ENCODE measurements around the gene BATF3. TPM values are rescaled to one million over a fixed set of nuclear protein-coding genes. Genes with fewer than 3 reads are reported as not detected.

Gene BATF3
- polyA plus RNA-seq, 2 of the 4 experiments (the other 2 are of a cell fraction): 6.4 to 8.9 TPM

DNA sequence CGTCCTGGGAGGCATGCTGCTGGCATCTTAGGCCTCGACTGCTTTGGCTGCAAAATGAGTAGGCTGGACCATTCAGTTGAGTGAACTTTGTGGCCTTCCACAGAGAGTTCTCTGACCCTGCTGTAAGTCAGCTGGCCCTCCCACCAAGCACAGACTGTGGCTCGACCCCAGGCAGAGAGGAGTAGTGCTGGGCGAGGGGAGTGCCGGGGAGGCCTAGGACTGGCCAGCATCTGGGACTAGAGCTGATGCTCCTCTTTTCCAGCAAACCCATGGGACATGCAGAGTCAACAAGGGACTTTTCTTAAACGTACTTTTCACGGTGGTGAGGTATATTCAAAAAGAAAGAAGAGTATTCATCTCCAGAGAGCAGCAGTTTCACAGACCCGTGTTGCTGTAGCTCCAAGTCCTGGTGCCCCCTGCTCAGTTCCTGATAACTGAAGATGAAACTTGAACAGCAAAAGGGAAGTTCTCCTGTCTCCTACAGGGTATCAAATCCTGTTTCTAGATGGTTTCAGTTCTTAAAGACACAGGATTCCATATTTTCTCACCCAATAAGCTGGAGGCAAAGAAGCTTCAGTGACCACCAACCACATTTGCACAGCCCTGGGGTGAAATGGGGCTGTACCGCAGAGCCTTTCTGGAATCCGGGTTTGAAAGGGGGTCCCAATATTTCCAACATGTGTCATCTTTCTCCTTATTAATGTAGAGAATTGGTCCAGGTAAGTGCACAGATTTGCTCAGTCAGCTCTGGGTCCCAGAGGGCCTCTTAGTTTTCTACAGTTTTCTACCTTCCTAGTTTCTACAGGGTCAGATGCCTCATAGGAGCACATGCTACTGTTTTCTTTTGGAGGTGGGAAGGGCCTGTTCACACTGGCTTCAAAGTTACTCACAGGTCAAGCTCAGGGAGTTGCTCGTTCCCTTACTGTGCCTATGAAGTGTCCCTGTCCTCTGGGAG is 20.9 kb downstream of the BATF3 start:
- H3K4me3 ChIP-seq: no peak overlapping the region
- H3K9me3 ChIP-seq: no peaks in the 10 kb centered on the region
- no peak for TF ChIP-seq BHLHE40 (IDR thresholded peaks at IDR 0.05; ENCODE audit: low read depth, low read length)
- TF ChIP-seq E2F6 (IDR thresholded peaks at IDR 0.05; ENCODE audit: borderline replicate concordance, low read depth): no peak
- TF ChIP-seq GATA3 (IDR thresholded peaks at IDR 0.05; ENCODE audit: borderline replicate concordance): no peak
- TF ChIP-seq ZNF302 (CRISPR knock-in tag; IDR thresholded peaks at IDR 0.05): no peak
- TF ChIP-seq ZFP36 (IDR thresholded peaks at IDR 0.05; ENCODE audit: borderline replicate concordance, partially characterized antibody): no peak
- TF ChIP-seq, protein P1, sequence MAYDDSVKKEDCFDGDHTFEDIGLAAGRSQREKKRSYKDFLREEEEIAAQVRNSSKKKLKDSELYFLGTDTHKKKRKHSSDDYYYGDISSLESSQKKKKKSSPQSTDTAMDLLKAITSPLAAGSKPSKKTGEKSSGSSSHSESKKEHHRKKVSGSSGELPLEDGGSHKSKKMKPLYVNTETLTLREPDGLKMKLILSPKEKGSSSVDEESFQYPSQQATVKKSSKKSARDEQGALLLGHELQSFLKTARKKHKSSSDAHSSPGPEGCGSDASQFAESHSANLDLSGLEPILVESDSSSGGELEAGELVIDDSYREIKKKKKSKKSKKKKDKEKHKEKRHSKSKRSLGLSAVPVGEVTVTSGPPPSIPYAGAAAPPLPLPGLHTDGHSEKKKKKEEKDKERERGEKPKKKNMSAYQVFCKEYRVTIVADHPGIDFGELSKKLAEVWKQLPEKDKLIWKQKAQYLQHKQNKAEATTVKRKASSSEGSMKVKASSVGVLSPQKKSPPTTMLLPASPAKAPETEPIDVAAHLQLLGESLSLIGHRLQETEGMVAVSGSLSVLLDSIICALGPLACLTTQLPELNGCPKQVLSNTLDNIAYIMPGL (CRISPR knock-in tag; IDR thresholded peaks at IDR 0.05; ENCODE audit: borderline replicate concordance): no peak
- TF ChIP-seq HOXB13 (CRISPR knock-in tag; IDR thresholded peaks at IDR 0.05; ENCODE audit: low read depth): no peak
- CTCF ChIA-PET: interaction anchor here (0.6 to 7.5 kb wide), 8 partner anchors 10 to 1107 kb away, joined by 3 to 71 read pairs (median 3); no protein-coding TSS in a partner anchor
- POLR2A ChIA-PET: interaction anchor here (1.6 kb wide), 1 partner anchor 70 kb away, joined by 7 read pairs; the partner anchor contains the start of gene ATF3
- no peak overlapping the region for H3K27ac ChIP-seq
- FAIRE-seq: no peak
- ATAC-seq: peak in 1 of 2 experiments; percentile 27; a peak in 3 of 6 replicates
- no peak overlapping the region for H3K4me2 ChIP-seq
- no peak for DNase-seq (ENCODE audit: low read depth in 1 of 2, low spot score in 1 of 2)
- WGBS (ENCODE audit: missing lambda C conversion rate): 67% methylated on average over 11 of the region's 11 CpGs
- 0 out of 3 replicates have a peak, but pooled peaks cover 6% of the 10 kb centered on the region for H3K4me1 ChIP-seq

DNA sequence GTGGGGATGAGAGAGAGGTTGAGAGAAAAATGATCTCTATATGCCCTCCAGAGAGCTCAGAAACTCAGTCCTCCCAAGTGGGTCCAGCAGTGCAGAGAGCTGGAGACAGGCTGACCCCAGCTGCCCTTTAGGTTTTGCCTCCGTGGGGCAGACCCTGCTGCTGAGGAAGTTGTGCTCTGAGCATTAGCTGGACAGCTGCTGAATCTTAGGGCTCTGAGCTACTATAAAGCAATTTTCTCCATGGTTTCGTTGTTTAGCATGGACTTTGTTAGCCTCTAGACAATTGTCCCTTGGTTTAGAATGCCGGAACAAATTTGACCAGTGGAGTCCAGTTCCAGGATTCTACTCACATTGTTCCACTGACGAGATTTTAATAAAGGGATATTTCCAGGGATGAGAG is 22.1 kb downstream of the BATF3 start:
- no peak for FAIRE-seq
- no peak for DNase-seq (ENCODE audit: low read depth in 1 of 2, low spot score in 1 of 2)
- Histone ChIP-seq H3K9me3 (no peaks in the 10 kb centered on the region), H3K4me2 (no peak overlapping the region), H3K4me3 (no peak overlapping the region), H3K27ac (no peak overlapping the region), H3K4me1 (0 out of 3 replicates have a peak, but pooled peaks cover 6% of the 10 kb centered on the region)
- whole genome bisulfite sequencing (ENCODE audit: missing lambda C conversion rate): 75% methylated on average over 4 of the region's 4 CpGs
- ChIA-PET CTCF (interaction anchor here (0.9 to 7.5 kb wide), 6 partner anchors 11 to 201 kb away, joined by 3 to 71 read pairs (median 4); no protein-coding TSS in a partner anchor), POLR2A (interaction anchor here (1.6 kb wide), 1 partner anchor 69 kb away, joined by 7 read pairs; the partner anchor contains the start of gene ATF3)
- TF ChIP-seq JUNB (IDR thresholded peaks at IDR 0.05): no peak
- TF ChIP-seq E2F6 (IDR thresholded peaks at IDR 0.05; ENCODE audit: borderline replicate concordance, low read depth): no peak
- TF ChIP-seq MAZ (IDR thresholded peaks at IDR 0.05; ENCODE audit: borderline replicate concordance, low read depth, low read length): no peak
- ATAC-seq: no peak

- FAIRE-seq (no peak), ATAC-seq (no peak), DNase-seq (ENCODE audit: low read depth in 1 of 2, low spot score in 1 of 2) (no peak)
- no peak overlapping the region for H3K4me2 ChIP-seq
- no peak overlapping the region for H3K27ac ChIP-seq
- H3K4me3 ChIP-seq: no peak overlapping the region
- WGBS (ENCODE audit: missing lambda C conversion rate): 77% methylated on average over 4 of the region's 4 CpGs
- peaks cover 6% of the 10 kb centered on the region; the same call in 1 of the 3 replicates for H3K4me1 ChIP-seq
- CTCF ChIA-PET: interaction anchor here (0.9 to 7.5 kb wide), 7 partner anchors 10 to 200 kb away, joined by 3 to 71 read pairs (median 4); no protein-coding TSS in a partner anchor
- POLR2A ChIA-PET: interaction anchor here (1.6 kb wide), 1 partner anchor 69 kb away, joined by 7 read pairs; the partner anchor contains the start of gene ATF3
- H3K9me3 ChIP-seq: no peaks in the 10 kb centered on the region
- TF ChIP-seq RARB (CRISPR knock-in tag; IDR thresholded peaks at IDR 0.05) (no peak), RCOR1 (IDR thresholded peaks at IDR 0.05; ENCODE audit: low read depth, low read length) (no peak), CEBPB (IDR thresholded peaks at IDR 0.05) (no peak), MAZ (IDR thresholded peaks at IDR 0.05; ENCODE audit: borderline replicate concordance, low read depth, low read length) (no peak), CHD4 (IDR thresholded peaks at IDR 0.05; ENCODE audit: borderline replicate concordance) (no peak), KDM5A (IDR thresholded peaks at IDR 0.05) (no peak), FOSB (CRISPR knock-in tag; IDR thresholded peaks at IDR 0.05) (no peak), HOXB13 (CRISPR knock-in tag; IDR thresholded peaks at IDR 0.05; ENCODE audit: low read depth) (no peak), RNF2 (IDR thresholded peaks at IDR 0.05; ENCODE audit: borderline replicate concordance, low read depth) (no peak), E2F6 (IDR thresholded peaks at IDR 0.05; ENCODE audit: borderline replicate concordance, low read depth) (no peak), EP300 (IDR thresholded peaks at IDR 0.05) (no peak), TFCP2L1 (CRISPR knock-in tag; IDR thresholded peaks at IDR 0.05) (no peak), REST (IDR thresholded peaks at IDR 0.05) (no peak)
- TF ChIP-seq, protein P1 (CRISPR knock-in tag; IDR thresholded peaks at IDR 0.05; ENCODE audit: borderline replicate concordance): no peak
These were observed 22.5 kb downstream of the BATF3 start for GRCh38 chr1:212677136-212677535.
